HG02642 (cell line): ENCODE data around the gene AGK.

Source experiments
- ATAC-seq: cut with Tn5 transposase; IDR thresholded peaks from one replicate; pipeline ENCODE4 v1.9.1; 2021; ENCODE audit warnings: mild to moderate bottlenecking; ENCODE audit not compliant: unreplicated experiment, poor library complexity

Gene AGK

DNA sequence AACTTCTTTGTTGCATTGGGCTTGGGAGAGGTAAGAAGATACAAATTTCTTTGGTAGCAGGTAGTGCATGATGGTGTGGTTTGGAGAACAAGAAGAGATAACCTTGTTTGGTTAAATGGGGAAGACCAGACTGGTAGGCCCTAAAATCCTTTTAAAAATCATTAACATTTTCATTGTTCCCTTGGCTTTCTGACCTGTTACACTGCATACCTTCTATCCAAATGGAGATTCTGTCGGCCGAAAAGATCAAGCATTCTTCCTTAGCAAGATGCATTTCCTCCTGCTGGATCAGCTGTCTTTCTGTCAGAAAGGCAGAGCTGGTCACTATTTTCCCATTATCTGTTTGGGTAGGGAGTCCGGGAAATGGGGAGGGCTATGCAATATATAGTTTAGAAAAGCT is 33.7 kb downstream of the AGK start:
- ATAC-seq: no peak

DNA sequence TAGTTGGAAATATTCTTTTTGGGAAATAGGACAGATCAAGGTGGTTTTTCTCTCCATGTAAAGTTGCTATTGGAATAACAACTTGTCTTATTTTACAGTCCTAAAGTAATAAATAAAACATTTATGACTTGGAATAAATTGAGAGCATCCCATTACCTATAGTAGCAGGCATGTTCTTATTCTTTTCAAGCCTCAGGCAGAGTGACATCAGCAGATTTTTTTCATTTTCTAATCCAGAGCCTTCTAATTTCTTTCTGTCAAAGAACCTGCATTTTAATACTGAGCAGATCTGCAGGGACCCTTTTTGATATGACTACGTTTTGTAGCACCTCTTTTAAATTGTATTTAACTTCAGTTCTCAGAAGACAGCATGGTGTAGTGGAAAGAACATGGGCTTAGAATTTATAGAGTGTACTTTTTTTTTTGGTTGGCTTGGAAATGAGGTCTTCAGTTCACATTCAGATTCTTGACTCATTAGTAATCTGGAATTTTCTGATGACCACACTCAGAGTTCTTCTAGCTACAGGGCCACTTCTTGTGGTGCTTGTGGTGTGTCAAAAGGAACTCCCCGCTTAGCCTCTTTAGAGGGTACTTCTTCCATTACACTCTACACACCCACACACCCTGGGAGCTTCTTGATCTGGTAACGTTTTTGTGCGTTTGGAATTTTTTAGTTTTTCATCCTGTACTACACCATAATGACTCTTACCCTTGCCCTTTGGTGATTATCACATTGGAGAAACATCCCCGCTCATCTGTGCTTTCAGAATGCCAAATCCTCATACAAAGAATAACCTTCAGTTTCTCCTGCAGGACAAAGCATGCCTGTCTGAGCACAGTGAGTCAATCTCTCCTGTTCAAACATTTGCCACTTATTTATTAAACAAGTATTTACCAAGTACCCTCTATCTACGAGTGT is 34.6 kb downstream of the AGK start:
- peak; percentile 93 for ATAC-seq

DNA sequence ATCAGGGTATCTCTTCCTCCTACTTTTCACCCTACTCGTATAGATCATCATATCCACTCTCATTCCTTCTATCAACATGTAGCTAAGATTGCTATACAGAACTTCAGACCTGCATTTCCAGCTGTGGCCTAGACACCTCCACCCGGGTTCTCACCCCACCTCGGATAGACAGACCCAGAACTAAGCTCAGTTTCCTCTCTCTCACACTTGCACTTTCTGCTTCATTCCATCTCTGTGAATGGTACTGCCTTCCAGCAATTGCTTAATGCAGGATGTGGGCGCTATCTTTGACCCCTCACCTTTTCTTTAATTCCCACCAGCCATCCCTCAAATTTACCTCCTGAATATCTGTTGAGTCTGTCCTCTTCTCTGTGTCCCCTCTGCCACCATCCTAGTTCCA is 35.7 kb downstream of the AGK start:
- no peak for ATAC-seq

DNA sequence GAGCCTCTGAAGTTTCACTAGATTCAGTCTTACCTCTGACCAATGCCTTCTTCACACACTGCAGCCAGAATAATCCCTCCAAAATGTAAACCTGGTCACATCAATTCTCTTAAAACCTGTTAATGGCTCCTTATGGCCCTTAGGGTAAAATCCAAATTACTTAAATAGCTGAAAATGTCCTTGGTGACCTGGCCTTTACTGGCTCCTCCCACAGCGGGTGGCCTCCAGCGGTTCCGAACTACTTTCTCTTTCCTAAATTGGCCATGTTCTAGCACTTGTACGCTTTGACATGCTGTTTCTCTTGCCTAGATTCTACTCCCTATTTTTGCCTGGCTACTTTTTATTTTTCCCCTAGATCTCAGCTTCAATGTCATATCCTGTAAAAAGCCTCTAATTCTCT is 36.1 kb downstream of the AGK start:
- no peak for ATAC-seq

DNA sequence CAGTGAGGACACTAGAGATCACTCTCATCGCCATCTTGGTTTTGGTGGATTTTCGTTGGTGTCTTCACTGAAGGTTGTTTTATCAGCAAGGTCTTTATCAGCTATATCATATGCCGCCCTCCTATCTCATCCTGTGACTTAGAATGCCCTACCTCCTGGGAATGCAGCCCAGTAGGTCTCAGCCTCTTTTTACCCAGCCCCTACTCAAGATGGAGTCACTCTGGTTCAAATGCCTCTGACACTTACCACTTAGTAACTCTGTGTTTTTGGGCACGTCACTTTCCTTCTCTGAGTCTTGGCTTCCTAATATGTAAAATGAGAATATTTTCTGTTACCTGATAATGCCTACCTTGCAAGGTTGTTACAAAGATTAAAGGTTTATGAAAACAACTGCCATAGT is 37.7 kb downstream of the AGK start:
- no peak for ATAC-seq

DNA sequence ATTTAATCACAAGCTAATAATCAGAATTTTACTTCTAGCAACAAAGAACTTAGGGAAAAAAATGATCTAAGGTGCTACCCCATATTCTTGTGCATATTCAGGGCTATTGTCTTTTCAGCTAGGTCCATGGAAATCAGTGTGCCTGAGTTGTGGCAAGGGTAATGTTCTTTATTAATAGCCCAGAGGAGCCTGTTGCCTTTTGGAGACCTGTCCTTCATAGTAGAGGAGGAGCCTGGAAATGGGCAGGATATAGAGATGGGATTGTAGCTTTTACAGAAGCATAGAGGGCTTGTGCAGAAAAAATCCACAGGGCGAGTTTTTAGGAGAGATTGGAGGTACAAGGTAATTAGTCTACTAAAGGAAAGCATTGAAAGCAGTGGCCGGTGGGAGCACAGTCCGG is 38.9 kb downstream of the AGK start:
- ATAC-seq: no peak

DNA sequence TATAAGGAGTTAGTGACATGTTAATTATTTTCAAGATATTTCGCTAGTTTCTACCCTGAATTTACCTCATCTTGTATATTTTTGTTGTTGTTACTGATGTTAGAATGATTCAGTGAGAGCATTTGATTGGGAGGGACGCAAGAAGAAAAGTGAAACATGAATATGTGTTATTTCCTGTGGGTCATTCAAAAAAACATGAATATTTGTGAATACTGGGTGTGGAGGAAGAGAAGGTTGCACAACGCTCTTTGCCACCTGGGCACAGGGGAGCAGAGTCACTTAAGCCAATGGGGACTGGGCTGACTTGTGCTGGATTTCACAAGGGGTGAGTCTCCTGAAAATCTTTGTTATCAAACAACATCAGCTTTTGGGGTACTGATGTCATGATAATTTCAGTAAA is 39.5 kb downstream of the AGK start:
- no peak for ATAC-seq

DNA sequence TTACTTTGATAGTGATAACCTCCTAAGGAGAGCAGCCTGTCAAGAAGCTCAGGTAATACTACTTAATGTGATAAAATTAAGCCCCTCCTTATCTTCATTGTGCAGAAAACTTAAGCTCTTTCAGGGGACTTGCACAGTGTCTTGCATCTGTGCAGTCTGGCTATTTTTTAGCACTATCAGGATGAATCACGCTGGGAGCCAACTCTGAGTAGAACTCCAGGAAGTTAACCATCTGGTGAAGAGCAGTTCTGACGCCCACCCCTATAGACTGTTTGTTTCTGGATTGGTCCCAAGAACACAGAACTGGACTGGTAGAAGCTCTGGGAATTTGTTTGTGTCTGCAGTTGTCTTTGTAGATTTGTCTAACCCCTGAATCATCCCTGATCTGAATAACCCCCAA is 41.9 kb downstream of the AGK start:
- ATAC-seq: no peak

DNA sequence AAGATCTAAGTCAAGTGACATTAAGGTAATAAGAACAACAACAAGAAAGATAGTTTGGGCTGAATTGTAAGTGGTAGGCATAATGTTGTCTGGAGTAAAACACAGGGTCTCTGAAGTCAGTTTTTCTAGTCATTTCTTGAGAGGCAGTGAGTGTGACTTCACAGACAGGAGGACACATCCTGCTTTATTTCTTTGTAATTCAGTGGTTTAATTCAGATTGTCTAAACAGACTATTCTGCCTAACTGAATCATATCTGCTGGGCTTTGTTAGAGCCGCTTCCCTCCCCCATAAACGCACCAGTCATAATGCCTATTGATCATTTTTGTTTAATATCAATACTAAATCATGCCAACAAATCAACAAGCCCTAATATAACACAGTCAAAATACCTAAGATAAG is 46.8 kb downstream of the AGK start:
- no peak for ATAC-seq

DNA sequence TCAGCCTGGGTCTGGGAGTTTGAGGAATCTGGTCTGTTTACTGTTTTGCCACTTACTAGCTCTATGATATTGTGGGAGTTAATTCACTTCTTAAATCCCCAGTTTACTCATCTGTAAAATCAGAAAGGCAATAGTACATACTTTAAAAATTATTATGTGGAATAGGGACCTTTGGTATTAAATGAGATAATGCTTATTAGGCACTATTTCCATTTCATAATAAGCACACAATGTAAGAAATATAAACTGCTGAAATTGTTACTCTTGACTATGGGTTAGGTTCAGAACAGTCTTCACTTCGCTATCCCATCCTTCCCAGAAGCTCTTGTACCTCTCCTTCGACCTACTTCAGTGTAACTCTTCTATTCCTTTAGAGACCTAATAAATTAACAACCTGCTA is 47.2 kb downstream of the AGK start:
- no peak for ATAC-seq

DNA sequence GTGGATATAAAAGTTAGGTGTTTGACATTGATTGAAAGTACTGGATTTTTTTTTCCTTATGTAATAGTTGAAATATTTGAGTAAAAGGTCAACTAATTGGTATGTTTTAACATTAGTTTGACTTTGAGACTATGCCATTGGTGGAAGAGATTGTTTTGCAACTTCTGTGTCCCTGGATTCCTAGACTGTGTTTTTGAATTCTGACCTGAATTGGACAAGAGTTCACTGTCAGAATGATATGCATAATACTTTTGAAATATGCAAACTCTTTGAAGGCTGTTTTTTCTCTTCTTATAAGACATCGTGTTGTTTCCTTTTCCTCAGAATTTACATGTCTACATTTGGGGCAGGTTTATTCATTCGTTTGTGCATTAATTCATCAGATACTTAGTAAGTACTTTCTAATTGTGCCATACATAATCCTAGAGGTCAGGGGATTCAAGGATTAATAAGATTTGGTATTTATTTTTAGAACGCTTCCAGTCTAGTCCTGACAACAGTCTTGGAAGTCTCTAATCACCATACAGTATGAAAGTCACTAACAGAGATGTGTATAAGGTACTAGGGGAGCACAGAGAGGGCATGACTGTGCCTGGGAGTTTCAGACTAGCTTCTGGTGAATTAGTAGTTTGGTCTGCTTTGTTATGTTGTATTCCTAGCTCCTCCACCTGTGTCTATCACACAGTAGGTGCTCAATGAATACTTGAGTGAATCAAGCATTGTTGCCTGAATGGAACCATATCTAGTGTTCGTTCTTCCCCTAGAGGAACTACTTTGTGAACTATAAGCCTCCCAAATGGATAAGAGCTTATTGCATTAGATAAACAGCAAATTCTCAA is 49.2 kb downstream of the AGK start:
- no peak for ATAC-seq

DNA sequence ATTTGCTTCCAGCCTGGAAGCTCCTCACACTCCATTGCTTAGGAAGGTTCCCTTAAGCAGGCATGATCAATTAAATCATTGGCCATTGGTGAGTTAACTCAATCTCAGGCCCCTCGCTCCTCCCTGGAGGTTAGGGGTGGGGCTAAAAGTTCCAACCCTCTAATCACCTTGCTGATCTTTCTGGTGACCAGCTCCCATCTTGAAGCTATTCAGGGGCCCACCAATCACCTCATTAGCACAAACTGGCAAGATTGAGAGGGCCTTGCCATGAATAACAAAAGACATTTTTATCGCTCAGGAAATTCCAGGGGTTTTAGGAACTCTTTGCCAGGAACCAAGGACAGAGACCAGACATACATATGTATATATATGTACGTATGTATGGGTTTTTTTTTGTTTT is 58.4 kb downstream of the AGK start:
- ATAC-seq: no peak

DNA sequence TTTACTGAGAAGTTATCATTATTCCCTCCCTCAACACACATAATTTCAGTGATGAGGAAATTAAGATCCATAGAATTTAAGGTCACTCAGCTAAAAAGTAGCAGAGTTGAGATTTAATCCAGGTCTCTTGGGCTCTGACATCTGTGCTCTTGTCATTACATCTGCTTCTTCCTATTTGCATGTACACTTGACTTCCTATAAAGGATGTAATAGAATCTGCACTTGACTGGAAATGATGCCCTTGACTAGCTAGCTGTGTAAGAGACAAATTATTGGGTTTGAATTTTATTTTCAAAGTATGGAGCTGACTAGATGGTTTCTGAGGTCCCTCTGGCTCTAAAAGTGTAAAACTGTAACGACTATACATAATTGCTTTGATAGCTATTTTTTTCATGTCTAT is 59.5 kb downstream of the AGK start:
- ATAC-seq: no peak

DNA sequence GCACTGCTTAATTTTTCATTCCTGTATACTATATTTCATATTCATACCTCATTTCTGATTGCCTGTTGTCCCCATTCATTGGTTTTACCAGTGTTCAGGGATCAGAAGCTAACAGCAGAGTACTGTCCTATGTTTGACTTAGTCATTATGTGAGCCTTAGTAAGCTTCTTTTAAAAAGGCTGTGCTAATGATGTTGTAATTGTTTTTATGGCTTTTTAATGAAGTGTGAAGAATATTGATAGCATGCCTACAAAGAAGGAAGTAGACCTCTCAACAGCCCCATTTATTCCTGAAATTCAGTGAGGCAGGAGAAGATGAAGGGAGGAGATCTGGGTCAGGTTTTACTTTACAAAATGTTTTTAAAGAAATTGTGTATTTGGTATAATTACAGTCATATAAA is 61.7 kb downstream of the AGK start:
- no peak for ATAC-seq

DNA sequence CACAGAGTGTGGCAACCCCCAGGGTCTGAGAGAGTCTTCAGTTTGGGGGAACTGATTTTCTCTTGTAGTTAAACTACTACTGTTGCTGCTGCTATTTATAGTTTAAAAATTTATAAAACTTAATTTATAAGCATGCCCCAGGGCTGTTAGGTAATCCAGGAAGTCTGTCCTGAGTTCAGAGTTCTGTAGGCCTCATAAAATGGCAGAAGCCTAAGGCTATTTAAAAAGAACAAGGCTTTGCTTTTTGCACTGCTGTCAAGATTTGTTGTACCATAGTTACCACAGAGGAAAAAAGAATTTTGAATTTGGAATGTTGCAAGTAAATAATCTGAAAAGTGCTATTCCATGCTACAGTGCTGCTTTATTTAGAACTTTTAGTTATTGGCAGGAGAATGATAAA is 66.1 kb downstream of the AGK start:
- no peak for ATAC-seq

DNA sequence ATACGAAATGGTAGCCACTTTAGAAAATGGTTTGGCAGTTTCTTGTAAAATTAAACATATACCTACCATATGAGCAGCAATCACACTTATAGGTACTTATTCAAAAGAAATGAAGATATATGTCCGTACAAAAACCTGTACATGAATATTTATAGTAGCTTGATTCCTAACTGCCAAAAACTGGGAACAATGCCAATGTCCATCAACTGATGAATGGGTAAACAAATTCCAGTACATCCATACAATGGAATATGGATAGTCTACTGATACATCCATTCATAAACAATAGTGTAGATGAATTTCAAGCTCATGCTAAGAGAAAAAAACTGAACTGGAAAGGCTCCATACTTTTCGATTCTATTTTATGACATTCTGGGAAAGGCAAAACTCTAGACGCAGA is 68.5 kb downstream of the AGK start:
- no peak for ATAC-seq

DNA sequence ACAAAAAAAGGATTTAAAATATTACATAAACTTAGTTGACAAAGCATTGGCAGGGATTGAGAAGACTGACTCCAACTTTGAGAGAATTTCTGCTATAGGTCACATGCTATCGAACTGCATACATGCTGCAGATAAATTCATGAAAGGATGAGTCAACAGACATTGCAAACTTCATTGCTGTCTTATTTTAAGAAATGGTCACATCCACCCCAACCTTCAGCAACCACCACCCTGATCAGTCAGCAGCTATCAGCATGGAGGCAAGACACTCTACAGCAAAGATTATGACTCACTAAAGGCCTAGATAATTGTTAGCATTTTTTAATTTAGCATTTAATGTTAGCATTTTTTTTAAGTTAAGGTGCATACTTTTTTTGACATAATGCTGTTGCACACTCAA is 73.6 kb downstream of the AGK start:
- no peak for ATAC-seq

DNA sequence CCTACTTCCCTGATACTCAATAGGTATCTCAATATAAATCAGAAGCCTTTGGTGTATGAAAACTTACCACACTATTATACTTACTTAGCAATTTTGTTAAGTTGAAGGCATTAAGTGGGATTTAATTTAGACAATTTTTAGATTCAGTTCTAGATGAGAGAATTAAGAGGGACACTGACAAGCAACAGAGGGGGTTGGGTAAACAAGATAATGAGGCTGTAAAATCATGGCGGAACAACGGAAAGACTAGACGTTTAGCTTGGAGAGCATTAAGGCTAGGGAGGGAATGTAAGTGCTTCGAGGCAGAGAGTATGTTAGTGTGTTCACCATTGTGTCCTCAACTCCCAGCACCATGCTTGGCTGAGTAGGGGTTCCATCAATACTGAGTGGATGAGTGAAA is 79.4 kb downstream of the AGK start:
- ATAC-seq: no peak

DNA sequence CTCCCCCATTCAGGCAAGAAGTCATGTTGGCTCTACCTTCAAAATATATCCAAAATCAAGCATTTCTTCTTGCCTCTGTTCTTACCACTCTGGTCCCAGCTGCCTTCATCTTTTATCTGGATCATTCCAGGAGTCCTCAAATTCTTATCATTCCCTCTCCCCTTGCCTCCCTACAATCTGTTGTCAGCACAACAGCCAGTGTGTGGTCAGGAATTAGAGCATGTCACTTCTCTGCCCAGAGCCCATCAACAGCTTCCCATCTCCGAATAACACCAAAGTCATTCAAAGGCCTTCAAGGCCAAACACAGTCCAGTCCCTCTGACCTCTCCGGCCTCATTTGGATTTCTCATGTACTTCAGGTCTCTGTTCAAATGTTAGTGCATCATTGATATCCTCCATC is 80.3 kb downstream of the AGK start:
- no peak for ATAC-seq

DNA sequence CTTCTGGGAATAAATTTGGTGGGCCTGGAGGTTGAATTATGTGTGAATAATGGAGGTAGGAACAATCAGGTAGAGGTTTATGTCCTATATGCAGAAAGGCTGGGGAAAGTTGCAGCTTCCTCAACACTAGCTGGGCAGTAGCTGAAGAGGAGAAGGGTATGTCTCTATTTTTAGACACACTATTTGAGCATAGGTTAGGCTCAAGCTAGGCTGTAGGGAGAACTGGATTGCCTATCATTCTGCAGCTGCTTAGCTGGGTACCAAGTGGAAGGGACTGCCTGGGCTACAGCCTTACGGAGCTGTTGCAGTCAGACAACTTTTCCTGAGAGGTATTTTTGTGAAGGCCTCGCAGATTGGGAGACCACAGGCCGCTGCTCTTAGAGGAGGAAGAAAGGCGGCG is 82.9 kb downstream of the AGK start:
- ATAC-seq: no peak

DNA sequence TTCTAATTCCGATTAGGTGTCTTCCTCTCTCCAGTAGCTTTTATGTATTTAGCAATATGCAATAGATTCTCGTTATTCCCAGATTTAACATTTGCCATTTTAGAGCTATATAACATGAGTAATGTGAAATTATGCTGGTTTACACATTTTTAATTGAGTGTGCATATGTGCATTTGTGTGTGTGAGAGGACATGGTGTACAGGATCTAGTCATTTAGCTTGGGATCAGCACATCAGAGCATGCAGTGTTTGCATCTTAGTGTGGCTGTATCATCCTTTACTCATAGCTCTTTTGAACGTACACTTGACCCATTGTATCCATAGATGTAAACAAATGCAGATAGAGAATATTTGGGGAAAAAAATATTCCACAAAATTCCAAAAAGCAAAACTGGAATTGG is 84.8 kb downstream of the AGK start:
- ATAC-seq: no peak
